Measurements from ENCODE around the gene ZFYVE27.

Gene ZFYVE27

DNA sequence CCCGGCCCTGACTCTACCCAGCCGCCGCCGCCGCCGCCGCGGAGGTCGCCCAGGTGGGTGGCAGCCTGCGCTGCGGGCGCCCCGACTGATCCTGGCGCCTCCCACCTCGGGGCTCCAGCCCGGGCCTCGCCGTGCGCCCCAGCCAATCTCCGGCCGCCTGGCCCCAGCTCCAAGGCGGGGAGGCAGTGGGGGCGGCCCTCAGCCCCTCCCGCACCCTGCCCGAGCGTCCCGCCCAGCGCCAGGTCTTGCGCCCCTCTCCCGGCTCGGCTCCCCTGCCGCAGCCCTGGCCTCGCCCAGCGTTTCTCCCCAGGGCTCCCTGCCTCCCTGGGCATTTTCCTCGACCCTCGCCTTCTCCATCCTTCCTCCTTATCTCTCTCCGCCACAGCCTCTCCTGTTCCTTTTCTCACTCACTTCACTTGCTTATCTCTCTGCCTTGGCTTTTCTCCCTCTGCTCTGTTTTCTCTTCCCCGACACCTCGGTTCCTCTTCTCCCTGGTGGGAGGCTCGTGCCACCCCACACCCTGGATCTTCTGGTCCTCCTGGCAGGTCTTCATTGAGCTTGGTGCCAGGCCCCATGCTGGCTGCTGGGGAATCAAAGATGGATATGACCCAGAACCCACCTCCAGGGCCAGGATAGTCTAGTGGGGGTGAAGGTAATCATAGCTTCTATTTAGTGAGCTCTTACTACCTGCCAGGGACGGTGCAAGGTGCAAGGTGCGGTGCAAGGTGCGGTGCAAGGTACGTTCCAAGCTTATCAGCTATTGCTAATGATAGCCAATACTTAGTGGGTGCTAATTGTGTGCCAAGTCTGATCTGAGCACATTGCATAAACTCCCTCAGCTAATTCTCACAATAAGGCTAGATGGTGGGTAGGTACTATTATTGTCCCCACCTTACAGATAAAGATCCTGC is 35.2 kb downstream of the ZFYVE27 start, which contains the start of gene SFRP5:
Gene SFRP5 (minus strand): TSS at position 87 of the 911 bp plus-strand sequence. CDS start 166 bp downstream, outside the sequence.
- no peak for DNase-seq

GRCh38 chr10:97773096-97773495 is 36.2 kb downstream of the ZFYVE27 start:
- no peak for DNase-seq

GRCh38 chr10:97774811-97775294 is 37.9 kb downstream of the ZFYVE27 start:
- DNase-seq, result no peak

DNA sequence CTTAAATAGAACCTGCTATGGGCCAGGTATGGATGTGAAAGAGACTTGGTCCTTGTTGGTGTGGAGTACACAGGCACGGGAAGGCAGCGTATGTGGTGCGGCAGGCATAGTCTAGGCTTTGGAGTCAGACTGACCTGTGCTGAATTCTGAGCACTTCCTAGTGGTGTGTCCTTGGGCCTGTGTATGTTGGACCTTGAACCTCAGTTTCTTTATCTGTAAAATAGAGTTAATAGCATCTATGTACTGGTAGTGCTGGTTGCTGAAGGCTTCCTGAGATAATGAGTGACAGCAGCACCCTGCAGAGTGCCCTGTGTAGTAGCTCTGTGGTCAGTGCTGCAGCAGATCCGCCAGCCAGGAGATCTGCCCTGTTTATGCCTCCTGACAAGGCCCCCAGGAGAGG is 40.2 kb downstream of the ZFYVE27 start:
- no peak for DNase-seq

- no peak for DNase-seq
Observed at GRCh38 chr10:97778452-97779302, 41.7 kb downstream of the ZFYVE27 start.

- no peak for DNase-seq
Observed at GRCh38 chr10:97779492-97779891, 42.6 kb downstream of the ZFYVE27 start.

DNA sequence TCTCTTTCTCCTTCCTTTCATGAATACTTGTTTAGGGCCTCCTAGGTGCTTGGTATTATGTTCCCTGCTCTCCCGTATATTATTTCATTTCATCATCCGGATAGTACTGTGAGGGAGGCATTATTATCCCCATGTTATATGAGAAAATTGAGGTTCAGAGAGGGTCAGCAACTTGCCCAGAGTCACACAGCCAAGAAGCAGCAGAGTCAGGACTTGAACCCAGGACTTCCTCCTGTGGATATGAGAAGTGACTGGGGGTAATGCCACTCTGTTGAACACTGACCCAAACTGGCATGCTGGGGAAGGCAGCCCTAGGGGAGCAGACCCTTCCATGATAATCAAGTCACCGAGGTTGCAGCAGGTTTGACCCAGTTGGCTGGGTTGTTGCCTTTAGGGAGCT is 43.0 kb downstream of the ZFYVE27 start:
- no peak for DNase-seq

DNA sequence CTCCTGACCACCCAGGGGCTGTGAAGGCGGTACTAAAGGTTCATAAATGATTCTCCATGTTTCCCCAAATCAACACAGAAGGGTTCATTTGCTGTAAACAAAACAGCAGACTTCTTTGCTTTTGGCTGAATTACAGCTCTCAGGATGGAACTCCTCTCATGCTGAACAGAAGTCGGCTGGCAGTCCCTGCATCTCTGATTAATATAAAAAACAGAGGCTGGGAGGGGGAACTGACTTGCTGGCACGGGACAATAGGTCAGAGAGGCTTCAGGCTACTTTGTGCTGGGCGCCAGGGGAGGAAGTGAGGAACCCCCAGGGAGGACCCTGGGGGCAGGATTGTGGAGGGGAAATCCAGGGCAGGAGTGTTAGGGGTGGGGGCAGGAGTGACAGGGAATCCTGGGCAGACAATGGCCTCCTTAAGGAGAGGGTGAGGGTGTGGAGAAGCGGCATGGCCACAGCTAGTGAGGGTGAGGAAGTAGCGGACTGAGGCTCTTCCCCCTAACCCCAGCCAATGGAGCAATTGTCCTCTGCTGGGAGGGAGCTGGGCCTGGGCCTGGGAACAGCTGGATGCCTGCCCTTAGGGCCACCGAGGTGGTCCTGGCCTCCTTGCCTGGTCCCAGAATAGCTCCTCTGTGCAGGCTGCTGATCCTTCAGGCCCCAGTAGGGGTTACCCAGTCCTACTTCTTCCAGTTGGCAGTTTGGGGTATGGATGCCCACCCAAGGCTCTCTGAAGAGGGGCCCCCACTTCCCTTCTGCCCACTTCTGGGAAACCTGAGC is 44.1 kb downstream of the ZFYVE27 start:
- DNase-seq, result no peak

GRCh38 chr10:97781618-97782331 is 44.8 kb downstream of the ZFYVE27 start:
- no peak for DNase-seq

- no peak for DNase-seq
Observed at GRCh38 chr10:97782455-97783228, 45.7 kb downstream of the ZFYVE27 start.

DNA sequence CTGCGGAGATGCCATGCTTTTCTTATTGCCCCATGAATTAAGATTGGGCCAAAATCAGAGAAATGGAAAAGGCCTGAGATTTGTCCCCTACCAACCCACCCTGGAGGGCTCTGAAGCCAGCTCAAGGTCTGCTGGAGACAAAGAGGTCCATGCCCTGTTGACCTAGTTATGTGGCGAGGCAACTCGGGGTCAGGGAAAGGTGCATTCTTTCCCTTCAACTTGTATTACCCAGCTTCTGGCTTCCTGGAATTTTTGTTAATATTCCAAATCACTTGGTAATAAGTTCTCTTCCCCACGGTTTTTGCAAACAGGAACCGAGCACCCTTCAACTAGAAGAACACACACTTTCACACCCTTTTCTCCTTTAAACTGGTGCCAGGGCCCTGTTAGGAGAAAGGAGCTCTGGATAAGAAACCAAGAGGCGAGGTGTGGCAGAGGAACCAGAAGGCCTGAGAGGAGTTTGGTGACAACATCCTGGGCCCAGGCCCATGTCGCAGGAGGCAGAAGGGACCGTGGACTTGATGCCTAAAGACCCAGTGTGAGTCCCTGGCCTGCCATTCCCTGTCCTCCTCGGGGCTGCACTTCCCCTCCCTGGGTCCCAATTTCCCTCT is 47.4 kb downstream of the ZFYVE27 start:
- DNase-seq, result no peak

DNA sequence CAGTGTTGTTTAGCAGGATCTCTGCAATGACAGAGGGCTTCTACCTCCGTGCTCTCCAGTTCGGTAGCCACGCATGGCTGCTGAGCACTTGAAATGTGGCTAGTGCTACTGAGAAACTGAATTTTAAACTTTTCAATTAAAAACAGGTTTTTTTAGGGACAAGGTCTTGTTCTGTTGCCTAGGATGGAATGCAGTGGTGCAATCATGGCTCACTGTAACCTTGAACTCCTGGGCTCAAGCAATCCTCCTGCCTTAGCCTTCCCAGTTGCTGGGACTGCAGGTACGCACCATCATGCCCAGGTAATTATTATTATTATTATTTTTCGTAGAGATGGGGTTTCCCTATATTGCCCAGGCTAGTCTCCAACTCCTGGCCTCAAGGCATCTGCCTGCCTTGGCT is 48.3 kb downstream of the ZFYVE27 start:
- no peak for DNase-seq

- no peak for DNase-seq
Observed at GRCh38 chr10:97785731-97786130, 48.8 kb downstream of the ZFYVE27 start.

DNA sequence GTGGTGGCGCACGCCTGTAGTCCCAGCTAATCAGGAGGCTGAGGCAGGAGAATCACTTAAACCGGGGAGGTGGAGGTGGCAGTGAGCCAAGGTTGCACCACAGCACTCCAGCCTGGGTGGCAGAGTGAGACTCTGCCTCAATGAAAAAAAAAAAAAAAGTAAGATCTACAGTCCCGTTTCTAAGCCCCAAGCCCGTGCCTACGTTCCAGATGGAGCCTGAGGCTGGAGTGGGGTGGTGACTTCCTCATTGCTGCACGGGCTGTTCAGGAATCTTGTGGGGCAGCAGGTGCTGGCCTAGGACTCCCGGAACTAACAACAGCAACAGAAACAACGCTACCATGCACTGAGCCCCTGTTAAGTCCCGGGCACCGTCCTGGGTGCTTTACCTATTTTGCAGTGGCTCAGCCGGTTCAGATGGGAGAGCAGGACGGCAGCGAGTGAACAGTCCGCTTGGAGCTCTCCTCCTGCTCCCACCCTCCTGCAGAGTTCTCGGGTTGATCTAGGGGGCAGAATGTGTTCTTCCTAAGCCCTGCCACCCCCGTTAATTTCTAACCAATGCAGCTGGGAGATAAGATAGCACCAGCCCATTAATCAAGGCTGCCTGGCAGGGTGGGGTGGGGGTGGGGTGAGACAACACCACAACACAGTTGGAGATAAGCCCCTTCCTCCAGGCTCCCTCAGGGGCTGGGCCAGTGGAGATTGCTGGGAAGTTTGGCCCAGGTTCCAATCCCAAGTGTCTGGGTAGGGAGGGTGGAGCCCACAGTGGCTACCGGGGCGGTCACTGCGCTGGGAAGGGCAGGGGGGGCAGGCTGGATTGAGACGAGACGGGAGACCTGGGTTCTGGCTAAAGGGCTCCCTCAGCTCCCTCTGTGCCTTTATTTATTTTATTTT is 51.9 kb downstream of the ZFYVE27 start:
- DNase-seq, result no peak

- DNase-seq, result no peak
Observed at GRCh38 chr10:97789770-97790397, 53.0 kb downstream of the ZFYVE27 start.

DNA sequence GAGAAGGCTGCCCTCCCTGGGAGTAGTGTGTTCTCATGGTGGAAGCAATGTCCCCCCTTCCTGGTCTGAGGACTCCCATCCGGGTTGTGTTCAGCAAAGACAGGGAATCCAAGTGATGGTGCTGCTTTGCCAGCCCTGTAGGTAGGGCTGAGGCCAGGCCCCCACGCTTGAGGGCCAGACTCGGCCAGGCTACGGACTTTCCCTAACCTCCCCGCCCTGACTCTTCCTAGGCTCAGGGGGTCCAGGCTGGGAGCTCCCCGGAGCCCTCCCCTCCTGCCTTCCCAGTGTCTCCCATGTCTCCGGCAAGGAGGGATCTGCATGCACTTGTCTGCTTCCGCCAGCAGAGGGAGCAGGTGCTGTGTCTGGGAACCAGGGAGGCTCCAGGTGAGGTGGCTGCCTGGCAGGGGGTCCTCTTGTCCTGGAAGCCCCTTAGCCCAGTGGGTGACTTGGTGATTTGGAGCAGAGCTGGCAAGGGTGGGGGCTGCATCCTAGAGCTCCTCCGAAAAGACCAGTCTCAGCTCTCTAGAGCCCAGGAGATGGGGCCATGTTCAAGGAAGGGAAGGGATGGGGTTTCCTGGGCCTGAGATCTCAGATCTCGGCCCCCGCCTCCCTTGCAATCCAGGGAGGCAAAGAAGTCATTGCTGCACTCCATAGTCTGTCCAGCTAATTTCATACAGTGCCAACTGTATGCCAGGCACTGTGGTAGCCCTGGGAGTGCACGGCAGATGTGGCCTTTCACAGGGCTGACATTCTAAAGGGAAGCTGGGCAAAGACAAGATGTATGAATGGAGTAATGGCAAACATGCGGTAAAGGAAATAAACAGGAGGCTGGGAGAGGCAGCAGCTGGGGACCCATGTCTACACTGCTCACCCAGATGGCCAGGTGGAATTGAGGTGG is 55.1 kb downstream of the ZFYVE27 start:
- peak; percentile 32 for DNase-seq

GRCh38 chr10:97795886-97796285 is 59.0 kb downstream of the ZFYVE27 start:
- no peak for DNase-seq

DNA sequence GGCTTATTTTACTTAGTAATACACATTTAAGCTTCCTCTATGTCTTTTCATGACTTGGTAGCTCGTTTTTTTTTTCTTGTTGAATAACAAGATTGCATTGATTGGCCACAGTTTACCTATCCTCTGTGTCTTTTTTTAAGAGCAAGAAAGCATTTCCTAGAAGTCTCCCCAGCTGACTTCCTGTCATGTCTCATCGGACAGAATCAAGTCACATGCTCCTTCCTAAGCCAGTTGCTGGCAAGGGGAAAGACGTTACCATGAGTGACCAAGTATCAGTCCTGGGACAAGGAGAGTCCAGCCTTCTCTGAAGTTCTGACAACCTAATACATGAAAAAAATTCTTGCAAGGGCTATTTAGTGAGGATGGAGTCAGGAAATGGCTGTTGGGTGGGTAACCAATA is 59.7 kb downstream of the ZFYVE27 start:
- no peak for DNase-seq
